Measurements from ENCODE around the gene BRD3.

Gene BRD3

GRCh38 chr9:134010310-134011173, 57.3 kb downstream of the BRD3 start:
- no peak for DNase-seq

- DNase-seq: no peak
Measured at GRCh38 chr9:134007571-134007970, 60.3 kb downstream of the BRD3 start.

- no peak for DNase-seq
Measured at GRCh38 chr9:134007150-134007549, 60.7 kb downstream of the BRD3 start.

- DNase-seq: no peak
Measured at GRCh38 chr9:134005381-134005780, 62.4 kb downstream of the BRD3 start.

- DNase-seq: no peak
Measured at GRCh38 chr9:134004881-134005280, 62.9 kb downstream of the BRD3 start.

- DNase-seq: no peak
Measured at GRCh38 chr9:134004131-134004873, 63.5 kb downstream of the BRD3 start.

- DNase-seq: no peak
Measured at GRCh38 chr9:134003237-134003636, 64.6 kb downstream of the BRD3 start.

GRCh38 chr9:134002796-134003195, 65.0 kb downstream of the BRD3 start:
- no peak for DNase-seq

GRCh38 chr9:133999851-134000265, 68.0 kb downstream of the BRD3 start:
- DNase-seq: no peak

- DNase-seq: no peak
Measured at GRCh38 chr9:133998915-133999595, 68.8 kb downstream of the BRD3 start.

GRCh38 chr9:133997584-133997983, 70.2 kb downstream of the BRD3 start:
- no peak for DNase-seq

GRCh38 chr9:133996531-133997520, 71.0 kb downstream of the BRD3 start:
- DNase-seq: no peak

GRCh38 chr9:133995012-133995896, 72.6 kb downstream of the BRD3 start:
- DNase-seq: no peak

- peak; percentile 78 for DNase-seq
Measured at GRCh38 chr9:133994353-133995011, 73.3 kb downstream of the BRD3 start.

GRCh38 chr9:133993635-133994253, 74.1 kb downstream of the BRD3 start:
- no peak for DNase-seq

GRCh38 chr9:133992780-133993634, 74.8 kb downstream of the BRD3 start:
- DNase-seq: peak; percentile 78

GRCh38 chr9:133991964-133992779, 75.7 kb downstream of the BRD3 start, which contains the start of gene VAV2:
Gene VAV2, minus strand, starts transcription at chr9:133992324. Its CDS starts 46 bp downstream, at chr9:133992278.
- DNase-seq: peak; percentile 42

Data from activated naive CD4-positive, alpha-beta T cell treated with anti-CD3 and anti-CD28 coated beads, Interleukin-2, amount 50 U/mL, for 16 hours (primary cell).